EH (cell line): ENCODE data around the gene FIZ1.
"Not testable (repeated sequence)": the region's sequence is repeated elsewhere in the genome, so short reads cannot be mapped to it uniquely, and the experiment has no call there.

ENCODE experiments used
- DNase-seq: peaks from one replicate; pipeline ENCODE4 v3.0.0-alpha.2; 2015; ENCODE audit warnings: low read depth

The FIZ1 gene

GRCh38 chr19:55576746-55577145 is 22.6 kb downstream of the FIZ1 start:
- DNase-seq, result no peak

GRCh38 chr19:55573929-55574328 is 25.4 kb downstream of the FIZ1 start:
- not testable (repeated sequence) for DNase-seq

- DNase-seq, result not testable (repeated sequence)
These were observed 29.8 kb downstream of the FIZ1 start for GRCh38 chr19:55569477-55569876.

GRCh38 chr19:55567708-55568328 is 31.5 kb downstream of the FIZ1 start:
- no peak for DNase-seq

- no peak for DNase-seq
These were observed 32.5 kb downstream of the FIZ1 start for GRCh38 chr19:55566823-55567222.

- peak; percentile 30 for DNase-seq
These were observed 36.0 kb downstream of the FIZ1 start for GRCh38 chr19:55563261-55563690.

- DNase-seq, result no peak
These were observed 39.6 kb downstream of the FIZ1 start for GRCh38 chr19:55559684-55560083.

GRCh38 chr19:55554741-55555152 is 44.6 kb downstream of the FIZ1 start:
- DNase-seq, result no peak

GRCh38 chr19:55554302-55554701 is 45.0 kb downstream of the FIZ1 start:
- DNase-seq, result no peak

GRCh38 chr19:55553217-55554182 is 45.8 kb downstream of the FIZ1 start:
- no peak for DNase-seq

- DNase-seq, result peak; percentile 92
These were observed 46.7 kb downstream of the FIZ1 start for GRCh38 chr19:55552620-55553019.

- DNase-seq, result no peak
These were observed 47.1 kb downstream of the FIZ1 start for GRCh38 chr19:55552206-55552605.

- peak; percentile 43 for DNase-seq
These were observed 49.0 kb downstream of the FIZ1 start for GRCh38 chr19:55550321-55550650.

- peak; percentile 96 for DNase-seq
These were observed 49.6 kb downstream of the FIZ1 start for GRCh38 chr19:55549500-55550320.

- peak; percentile 85 for DNase-seq
These were observed 52.3 kb downstream of the FIZ1 start for GRCh38 chr19:55546822-55547614.

- no peak for DNase-seq
These were observed 53.3 kb downstream of the FIZ1 start for GRCh38 chr19:55546011-55546410.

- DNase-seq, result no peak
These were observed 53.9 kb downstream of the FIZ1 start, which contains the start of gene SBK3 for GRCh38 chr19:55545443-55545842. SBK3 (minus strand) TSS chr19:55545543; CDS start chr19:55545543, 0 bp downstream.

- DNase-seq, result no peak
These were observed 54.4 kb downstream of the FIZ1 start for GRCh38 chr19:55544776-55545439.

GRCh38 chr19:55544014-55544413 is 55.3 kb downstream of the FIZ1 start:
- no peak for DNase-seq

GRCh38 chr19:55543567-55543966 is 55.8 kb downstream of the FIZ1 start:
- no peak for DNase-seq

- no peak for DNase-seq
These were observed 56.9 kb downstream of the FIZ1 start for GRCh38 chr19:55542292-55542855.
